ENCODE measurements around the gene CCL22. TPM values are rescaled to one million over a fixed set of nuclear protein-coding genes. Genes with fewer than 3 reads are reported as not detected.

Gene CCL22
- total and polyA plus RNA-seq, 2 of the 4 experiments (the other 2 are of a cell fraction) = not detected

DNA sequence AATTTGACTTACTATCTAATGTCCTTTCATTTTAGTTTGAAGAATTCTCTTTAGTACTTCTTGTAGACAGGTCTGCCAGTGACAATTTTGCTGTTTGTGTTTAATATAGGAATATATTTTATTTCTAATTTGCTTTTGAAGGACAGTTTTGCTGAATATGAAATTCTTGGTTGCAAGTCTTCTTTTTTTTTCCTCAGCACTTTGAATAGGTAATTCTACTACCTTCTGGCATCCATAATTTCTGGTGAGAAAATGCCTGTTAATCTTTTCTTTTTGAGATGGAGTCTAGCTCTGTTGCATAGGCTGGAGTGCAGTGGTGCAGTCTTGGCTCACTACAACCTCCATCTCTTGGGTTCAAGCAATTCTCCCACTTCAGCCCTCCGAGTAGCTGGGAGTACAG lies 25.2 kb upstream of the CCL22 start:
- peaks cover 12% of the 10 kb centered on the region for H3K9me3 ChIP-seq (ENCODE audit: control insufficient read depth, insufficient read depth, low read length)
- no peak overlapping the region for H2BK15ac ChIP-seq (ENCODE audit: low read depth, low read length)
- H3K9ac ChIP-seq (ENCODE audit: low read depth, low read length) = no peak overlapping the region
- no CpG with 5 or more reads among the region's 1 CpG for WGBS, 2 experiments (ENCODE audit: extremely low coverage in 2 of 2, insufficient read length in 1 of 2)
- H3K9me1 ChIP-seq (ENCODE audit: insufficient read depth, low read length) = no peaks in the 10 kb centered on the region
- H3K79me1 ChIP-seq (ENCODE audit: low read depth in 1 of 2, low read length in 2 of 2) = no peaks in the 10 kb centered on the region
- BruUV-seq (replicated peaks) = no TSS peak
- no peak overlapping the region for H2BK5ac ChIP-seq (ENCODE audit: low read depth, low read length, poor library complexity, severe bottlenecking)
- H3K23ac ChIP-seq (ENCODE audit: low read depth, low read length) = no peak overlapping the region
- no peaks in the 10 kb centered on the region for H4K20me1 ChIP-seq (ENCODE audit: insufficient read depth, low read length)
- no peak overlapping the region for H3K14ac ChIP-seq (replicated peaks; ENCODE audit: low read depth, low read length)
- dilution Hi-C loops (cut with HindIII; ENCODE audit: low sequenced_read_pairs, unreplicated experiment) = no loop called here
- H2AK5ac ChIP-seq (ENCODE audit: low read depth, low read length) = no peak overlapping the region
- no peak overlapping the region for H2AK9ac ChIP-seq (replicated peaks; ENCODE audit: low read depth, low read length, poor library complexity)
- no peak overlapping the region for H4K5ac ChIP-seq (ENCODE audit: low read depth, low read length)
- H2AFZ ChIP-seq (replicated peaks; ENCODE audit: low read length, poor library complexity) = no peak overlapping the region
- no peak overlapping the region for H2BK120ac ChIP-seq (ENCODE audit: low read depth, low read length)
- ChIA-PET CTCF (no interaction called here), POLR2A (ENCODE audit: unreplicated experiment) (no interaction called here)
- H4K91ac ChIP-seq (ENCODE audit: insufficient read depth, low read depth, low read length) = no peak overlapping the region
- no peak overlapping the region for H3K18ac ChIP-seq (ENCODE audit: low read depth, low read length)
- no peak overlapping the region for H3K56ac ChIP-seq (ENCODE audit: extremely low read depth, insufficient read depth, low read length)
- no peak overlapping the region for H4K8ac ChIP-seq (ENCODE audit: low read depth in 2 of 2, low read length in 2 of 2)
- H3K27ac ChIP-seq (ENCODE audit: insufficient read depth, low read length) = no peak overlapping the region
- H3K27me3 ChIP-seq (ENCODE audit: control insufficient read depth, insufficient read depth, low read length) = peaks cover 33% of the 10 kb centered on the region
- no peak overlapping the region for H3K4me2 ChIP-seq (ENCODE audit: low read depth, low read length)
- no peak overlapping the region for H2BK20ac ChIP-seq (ENCODE audit: low read depth, low read length)
- TF ChIP-seq RCOR1 (IDR thresholded peaks at IDR 0.05; ENCODE audit: insufficient replicate concordance, low read length) = no peak
- H3K4me3 ChIP-seq (ENCODE audit: insufficient read depth, low read depth, low read length) = no peak overlapping the region
- ATAC-seq (ENCODE audit: low read depth) (no peak), DNase-seq (no peak)
- in situ Hi-C loops (cut with MboI; ENCODE audit: low sequenced_read_pairs) = no loop called here
- H3K4me1 ChIP-seq (ENCODE audit: control insufficient read depth, insufficient read depth, low read length) = no peaks in the 10 kb centered on the region
- intact Hi-C loops (cut with micrococcal nuclease) = no loop called here
- no peak overlapping the region for H3K4ac ChIP-seq (ENCODE audit: low read depth, low read length)
- H3K36me3 ChIP-seq (ENCODE audit: control insufficient read depth, insufficient read depth, low read length) = no peaks in the 10 kb centered on the region

All from IMR-90 (cell line).